GM18505 (cell line): ENCODE results near the gene SMARCB1.

ENCODE experiments used
- ATAC-seq: cut with Tn5 transposase; IDR thresholded peaks from one replicate; pipeline ENCODE4 v1.9.1; 2021; ENCODE audit not compliant: unreplicated experiment
- POLR2A ChIP-seq: IDR thresholded peaks from 4 replicates; pipeline ENCODE4 v1.6.1; 2011; ENCODE audit warnings: borderline replicate concordance; ENCODE audit not compliant: insufficient read depth, insufficient read length; ENCODE audit errors: extremely low read depth

The SMARCB1 gene

DNA sequence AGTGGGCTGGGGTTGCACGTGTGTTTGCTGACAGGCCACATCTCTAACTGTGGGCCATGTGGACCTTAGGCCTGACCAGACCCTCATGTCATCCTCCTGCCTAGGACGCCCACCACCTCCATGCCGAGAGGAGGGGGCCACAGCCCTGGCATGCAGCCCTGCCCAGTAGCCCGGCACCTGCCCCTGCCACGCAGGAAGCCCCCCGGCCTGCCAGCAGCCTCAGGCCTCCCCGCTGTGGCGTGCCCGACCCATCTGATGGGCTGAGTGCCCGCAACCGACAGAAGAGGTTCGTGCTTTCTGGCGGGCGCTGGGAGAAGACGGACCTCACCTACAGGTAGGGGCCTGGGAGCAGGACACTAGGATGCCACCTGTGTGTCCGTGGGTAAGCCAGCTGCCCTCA is 7.7 kb upstream of the SMARCB1 start:
- TF ChIP-seq POLR2A: no peak
- ATAC-seq: no peak

DNA sequence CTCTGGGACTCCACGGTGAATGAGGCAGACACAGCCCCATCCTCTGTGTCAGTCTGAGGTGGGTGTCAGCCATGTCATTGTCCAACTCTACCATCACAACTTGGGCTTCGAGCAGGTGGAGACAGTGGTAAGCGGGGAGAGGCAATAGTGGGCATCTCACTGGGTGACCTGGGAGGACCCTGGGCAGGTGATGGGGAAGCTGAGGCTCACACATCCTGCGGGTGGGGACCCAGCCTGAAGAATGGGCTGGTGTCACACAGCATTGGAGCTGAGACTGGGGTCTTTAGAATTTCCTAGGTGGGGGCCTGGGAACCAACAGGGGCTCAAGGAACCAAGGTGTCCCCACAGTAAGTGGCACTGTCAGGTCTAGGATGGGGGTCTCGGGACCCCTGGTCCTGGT is 7.0 kb upstream of the SMARCB1 start:
- ATAC-seq: no peak

GRCh38 chr22:23780146-23780748 is 6.5 kb upstream of the SMARCB1 start:
- no peak for ATAC-seq
- TF ChIP-seq POLR2A: no peak

More for the DNA sequence above, 7.0 kb upstream of the SMARCB1 start:
- no peak for TF ChIP-seq POLR2A

- TF ChIP-seq POLR2A: no peak
- no peak for ATAC-seq
Observed at GRCh38 chr22:23781065-23781464, 5.7 kb upstream of the SMARCB1 start.

DNA sequence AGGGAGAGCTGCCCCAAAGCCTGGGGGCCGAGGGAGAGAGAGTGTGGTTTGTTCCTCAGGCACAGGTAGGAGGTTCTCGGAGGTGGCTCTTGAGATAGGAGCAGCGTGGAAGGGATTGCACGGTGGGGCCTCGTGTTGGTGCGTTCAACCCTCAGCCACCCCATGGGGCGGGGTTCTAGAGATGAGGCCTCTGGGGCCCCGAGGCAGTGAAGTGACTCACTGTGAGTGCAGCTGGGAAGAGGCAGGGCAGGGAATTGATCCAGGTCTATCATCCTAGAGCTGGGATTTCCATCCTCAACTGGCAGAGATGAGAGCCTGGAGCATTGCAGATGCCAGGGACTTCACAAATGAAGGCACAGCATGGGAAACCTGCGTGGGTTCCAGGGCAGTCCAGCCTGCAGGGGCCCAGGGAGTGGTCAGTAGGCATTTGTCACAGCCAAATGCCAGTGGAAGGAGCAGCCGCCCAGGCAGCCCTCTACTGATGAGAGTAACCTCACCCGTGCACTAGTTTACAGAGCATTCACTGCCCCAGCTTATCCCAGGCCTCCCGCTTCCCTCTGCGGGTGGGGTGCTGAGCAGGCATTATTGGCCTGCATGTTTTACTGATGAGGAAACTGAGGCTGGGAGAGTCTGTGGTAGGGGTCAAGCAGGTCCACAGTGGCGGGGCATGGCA is 5.1 kb upstream of the SMARCB1 start:
- ATAC-seq: no peak
- no peak for TF ChIP-seq POLR2A

- TF ChIP-seq POLR2A: no peak
- ATAC-seq: no peak
Observed at GRCh38 chr22:23782252-23782651, 4.5 kb upstream of the SMARCB1 start.

DNA sequence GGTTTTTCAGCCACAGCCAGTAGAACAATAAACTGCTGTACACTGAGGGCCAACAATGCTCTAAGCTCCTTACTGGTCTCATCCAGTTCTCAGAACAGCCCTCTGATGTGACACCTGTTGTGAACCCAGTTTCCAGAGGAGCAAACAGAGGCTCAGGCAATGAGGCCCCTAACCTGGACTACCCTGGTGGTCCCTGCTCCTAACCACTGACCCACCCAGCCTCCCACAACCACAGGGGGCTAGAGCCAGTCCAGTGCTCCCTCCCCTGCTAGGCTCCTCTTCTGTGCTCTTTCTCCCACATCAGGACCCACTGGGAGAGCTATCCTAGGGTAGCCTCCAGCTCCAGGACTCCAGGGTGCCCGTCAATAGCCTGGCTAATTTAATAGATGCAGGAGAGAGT is 4.1 kb upstream of the SMARCB1 start:
- ATAC-seq: no peak
- no peak for TF ChIP-seq POLR2A

GRCh38 chr22:23783265-23784150 is 3.3 kb upstream of the SMARCB1 start:
- no peak for ATAC-seq

GRCh38 chr22:23784215-23784732 is 2.5 kb upstream of the SMARCB1 start:
- TF ChIP-seq POLR2A: no peak
- no peak for ATAC-seq

More at GRCh38 chr22:23783265-23784150, 3.3 kb upstream of the SMARCB1 start:
- TF ChIP-seq POLR2A: no peak

GRCh38 chr22:23786261-23786710 is 480 bp upstream of the SMARCB1 start:
- TF ChIP-seq POLR2A: no peak
- ATAC-seq: no peak

- TF ChIP-seq POLR2A: no peak
- ATAC-seq: no peak
Observed at GRCh38 chr22:23787600-23787896, 782 bp downstream of the SMARCB1 start.

GRCh38 chr22:23787910-23788309 is 1.1 kb downstream of the SMARCB1 start:
- no peak for ATAC-seq

DNA sequence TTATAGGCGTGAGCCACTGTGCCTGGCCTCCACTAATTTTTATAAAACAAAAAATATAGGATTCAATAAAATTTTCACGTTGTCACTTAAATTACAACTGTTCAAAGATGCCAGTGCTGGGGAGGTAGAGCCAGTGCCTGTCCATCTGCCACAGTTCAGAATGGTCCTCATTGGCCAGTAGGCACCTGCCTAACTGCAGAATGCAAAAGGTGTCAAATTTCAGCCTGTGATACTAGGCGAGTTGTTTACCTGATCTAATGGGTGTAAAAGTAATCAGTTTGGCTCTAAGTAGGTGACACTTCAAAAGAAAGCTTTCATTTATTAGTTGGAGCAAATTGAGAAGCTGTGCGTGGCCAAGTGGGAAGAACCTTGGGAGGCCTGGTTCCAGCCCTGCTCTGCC is 2.4 kb downstream of the SMARCB1 start:
- no peak for ATAC-seq
- no peak for TF ChIP-seq POLR2A

More at GRCh38 chr22:23787910-23788309, 1.1 kb downstream of the SMARCB1 start:
- no peak for TF ChIP-seq POLR2A

GRCh38 chr22:23789638-23790037 is 2.9 kb downstream of the SMARCB1 start:
- ATAC-seq: no peak
- no peak for TF ChIP-seq POLR2A
